ENCODE data around the gene BRWD1.

Gene BRWD1

DNA sequence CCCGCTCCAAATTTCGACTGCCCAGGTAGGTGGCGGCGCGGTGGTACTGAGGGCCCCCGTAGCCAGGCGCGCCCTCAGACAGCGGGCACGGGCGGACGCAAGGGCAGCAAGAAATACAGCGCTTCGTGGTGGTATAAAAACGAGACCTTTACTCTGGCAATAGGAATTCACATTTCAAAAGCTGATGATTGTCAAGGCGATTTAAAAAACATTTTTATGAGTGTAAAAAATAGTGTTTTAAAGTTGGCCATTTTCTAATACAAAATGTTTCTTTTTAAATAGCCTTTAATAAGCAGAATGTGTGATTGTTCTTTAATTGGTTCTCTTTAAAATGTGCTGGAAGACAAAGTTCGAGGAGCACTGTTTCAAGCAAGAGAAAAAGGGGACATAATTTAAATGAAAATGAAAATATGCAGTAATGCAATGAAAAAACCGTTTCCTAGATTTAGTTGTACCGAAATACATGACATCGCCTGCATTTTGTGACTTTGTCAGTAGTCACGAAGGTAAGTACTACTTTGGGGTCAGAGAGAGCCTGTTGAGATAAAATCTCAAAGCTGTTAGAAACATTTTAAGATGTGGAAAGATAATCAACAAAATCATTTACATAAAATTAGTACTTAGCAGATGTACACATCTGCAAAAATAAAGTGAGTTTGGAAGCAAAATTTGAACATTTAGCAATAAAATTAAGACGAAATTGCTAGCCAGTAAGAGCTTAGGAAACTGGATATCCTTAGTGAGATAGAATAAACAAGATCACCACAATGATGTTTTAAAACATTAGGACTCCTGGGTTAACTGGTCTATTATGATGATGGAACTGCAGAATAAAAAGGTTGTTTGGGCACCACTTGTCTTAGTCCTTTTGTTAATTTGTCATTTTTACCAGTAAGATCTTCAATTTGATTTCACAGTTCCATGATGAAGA, 129.1 kb downstream of the BRWD1 start:
- H3K9ac ChIP-seq (ENCODE audit: low read length): peak overlapping the region; percentile 79
- no peaks in the 10 kb centered on the region for H3K36me3 ChIP-seq (ENCODE audit: control insufficient read depth, insufficient read depth, low read length)
- H3K9me3 ChIP-seq (ENCODE audit: control insufficient read depth, low read length): no peaks in the 10 kb centered on the region
- H3K4me3 ChIP-seq (ENCODE audit: low read length): peak overlapping the region; percentile 64
- peaks cover 4% of the 10 kb centered on the region for H3K4me1 ChIP-seq (ENCODE audit: control insufficient read depth, insufficient read depth, low read length)
- H3K27me3 ChIP-seq (ENCODE audit: control insufficient read depth, insufficient read depth, low read length): no peaks in the 10 kb centered on the region

DNA sequence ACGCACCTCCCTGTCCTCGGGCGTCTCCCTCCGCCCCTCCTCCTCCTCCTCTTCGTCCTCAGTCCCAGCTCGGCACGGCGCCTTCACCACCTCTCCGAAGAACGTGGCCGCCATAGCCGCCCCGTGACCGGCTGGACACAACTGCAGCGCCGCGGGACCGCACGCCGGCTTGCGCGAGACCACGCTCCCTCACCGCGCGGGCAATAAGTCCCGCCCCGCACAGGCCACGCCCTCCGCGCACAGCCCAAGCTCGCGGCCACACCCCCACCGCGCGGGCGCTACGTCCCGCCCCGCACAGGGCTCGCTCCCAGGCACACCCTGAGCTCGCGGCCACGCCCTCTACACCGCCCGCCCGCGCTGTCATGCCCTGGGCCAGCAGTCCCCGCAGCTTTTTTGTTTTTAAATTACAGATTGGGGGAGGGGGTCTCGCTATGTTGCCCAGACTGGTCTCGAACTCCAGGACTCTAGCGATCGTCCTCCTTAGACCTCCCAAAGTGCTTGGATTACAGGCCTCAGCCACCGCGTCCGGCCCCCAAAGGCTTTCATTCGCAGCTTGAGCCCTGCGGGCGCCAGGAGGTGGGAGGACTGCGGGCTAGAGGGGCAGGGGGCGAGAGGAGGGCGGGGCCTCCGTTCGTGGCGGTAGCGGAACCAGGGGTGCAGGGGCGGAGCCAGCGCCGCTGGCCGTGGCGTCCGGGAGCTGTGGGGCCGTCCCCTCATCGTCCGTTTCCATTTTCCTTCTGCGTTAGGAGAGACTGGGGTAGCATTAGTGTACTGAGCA, 130.0 kb downstream of the BRWD1 start, which contains the start of gene PSMG1:
TSS of gene PSMG1 (minus strand) at position 180 of the 778 bp plus-strand sequence. CDS start at position 114, 66 bp downstream.
- Histone ChIP-seq H3K9me3 (ENCODE audit: control insufficient read depth, low read length) (no peaks in the 10 kb centered on the region), H3K27me3 (ENCODE audit: control insufficient read depth, insufficient read depth, low read length) (no peaks in the 10 kb centered on the region), H3K4me1 (ENCODE audit: control insufficient read depth, insufficient read depth, low read length) (peaks cover 4% of the 10 kb centered on the region), H3K9ac (ENCODE audit: low read length) (peak within 1 kb of the TSS; percentile 79), H3K36me3 (ENCODE audit: control insufficient read depth, insufficient read depth, low read length) (no peaks in the 10 kb centered on the region), H3K4me3 (ENCODE audit: low read length) (peak within 1 kb of the TSS; percentile 64)

DNA sequence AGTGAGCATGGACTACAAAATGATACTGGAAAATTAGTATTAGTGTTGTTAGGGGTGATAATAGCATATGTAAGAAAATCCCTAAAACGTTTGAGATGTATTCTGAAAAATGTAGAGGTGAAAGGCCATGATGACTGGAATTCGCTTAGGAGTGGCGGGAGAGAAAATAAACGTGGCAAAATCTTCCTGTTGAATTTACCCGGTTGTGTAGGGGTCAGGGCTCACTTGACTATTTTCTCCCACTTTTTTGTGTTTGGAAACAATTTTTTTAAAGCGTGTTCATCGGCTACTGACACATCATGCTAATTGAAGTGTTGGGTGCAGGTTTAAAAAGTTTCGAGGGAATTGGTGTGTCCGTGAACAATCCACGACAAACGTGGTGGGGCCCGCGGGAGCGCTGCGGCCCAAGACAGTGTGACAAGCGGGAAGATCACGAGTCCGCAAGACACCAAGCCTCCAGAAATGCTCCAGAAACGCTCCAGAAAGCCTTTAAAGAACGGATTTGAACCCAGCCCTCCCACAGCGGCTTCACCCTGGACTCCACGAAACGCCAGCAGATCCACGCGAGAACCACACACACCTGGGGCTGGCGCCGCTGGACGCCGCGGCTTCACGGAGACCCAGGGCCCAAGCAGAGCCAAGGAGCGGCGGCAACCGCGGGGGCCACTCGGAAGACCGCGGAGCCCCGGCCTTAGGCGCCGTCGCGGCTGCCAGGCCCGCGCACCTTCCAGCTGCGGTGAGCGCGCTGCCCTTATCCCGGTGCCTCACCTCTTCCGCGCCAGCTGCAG, 130.8 kb downstream of the BRWD1 start:
- Histone ChIP-seq H3K36me3 (ENCODE audit: control insufficient read depth, insufficient read depth, low read length) (no peaks in the 10 kb centered on the region), H3K9ac (ENCODE audit: low read length) (peak overlapping the region; percentile 79), H3K9me3 (ENCODE audit: control insufficient read depth, low read length) (no peaks in the 10 kb centered on the region), H3K4me3 (ENCODE audit: low read length) (peak overlapping the region; percentile 64), H3K4me1 (ENCODE audit: control insufficient read depth, insufficient read depth, low read length) (peaks cover 4% of the 10 kb centered on the region), H3K27me3 (ENCODE audit: control insufficient read depth, insufficient read depth, low read length) (no peaks in the 10 kb centered on the region)

DNA sequence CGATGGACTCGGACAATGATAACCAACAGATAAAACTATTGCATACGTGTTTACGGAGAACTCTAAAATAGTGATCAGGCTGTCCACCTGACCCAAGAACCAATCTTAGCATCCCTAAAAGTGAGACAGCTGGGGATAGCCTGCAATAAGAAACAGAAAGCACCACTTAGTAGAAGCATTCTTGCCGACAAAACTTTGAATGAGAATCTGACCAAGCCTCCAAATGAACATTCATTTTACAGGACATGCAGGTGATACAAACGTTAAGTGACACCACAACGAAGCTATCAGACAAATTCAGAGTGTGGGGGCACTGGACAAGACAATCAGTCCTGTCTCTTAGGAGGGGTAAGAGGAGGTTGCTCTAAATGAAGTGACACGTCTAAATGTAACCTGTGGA, 131.4 kb downstream of the BRWD1 start:
- Histone ChIP-seq H3K9me3 (ENCODE audit: control insufficient read depth, low read length) (no peaks in the 10 kb centered on the region), H3K9ac (ENCODE audit: low read length) (peak overlapping the region; percentile 79), H3K27me3 (ENCODE audit: control insufficient read depth, insufficient read depth, low read length) (no peaks in the 10 kb centered on the region), H3K4me3 (ENCODE audit: low read length) (peak overlapping the region; percentile 64), H3K4me1 (ENCODE audit: control insufficient read depth, insufficient read depth, low read length) (peaks cover 4% of the 10 kb centered on the region), H3K36me3 (ENCODE audit: control insufficient read depth, insufficient read depth, low read length) (no peaks in the 10 kb centered on the region)

DNA sequence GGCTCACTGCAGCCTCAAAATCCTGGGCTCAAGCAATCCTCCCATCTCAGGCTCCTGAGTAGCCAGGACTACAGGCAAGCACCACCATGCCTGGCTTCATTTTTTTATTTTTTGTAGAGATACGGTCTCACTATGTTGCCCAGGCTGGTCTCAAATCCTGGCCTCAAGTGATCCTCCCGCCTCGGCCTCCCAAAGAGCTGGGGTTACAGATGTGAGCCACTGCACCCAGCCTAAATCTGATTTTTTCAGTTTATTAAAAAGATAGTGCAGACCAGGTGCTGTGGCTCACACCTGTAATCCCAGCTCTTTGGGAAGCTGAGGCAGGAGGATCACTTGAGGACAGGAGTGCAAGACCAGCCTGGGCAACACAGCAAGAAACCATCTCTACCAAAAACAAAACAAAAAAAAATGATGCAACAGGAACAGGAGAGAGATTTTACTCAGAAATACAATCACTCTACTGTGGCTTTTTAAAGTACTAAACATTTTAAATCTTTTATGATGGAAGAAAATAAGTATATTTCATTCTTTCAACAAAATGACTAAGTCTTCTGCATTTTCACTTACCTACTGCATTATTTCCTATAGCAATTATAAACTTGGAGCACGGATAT, 132.1 kb downstream of the BRWD1 start:
- Histone ChIP-seq H3K9me3 (ENCODE audit: control insufficient read depth, low read length) (no peaks in the 10 kb centered on the region), H3K4me3 (ENCODE audit: low read length) (no peak overlapping the region), H3K36me3 (ENCODE audit: control insufficient read depth, insufficient read depth, low read length) (no peaks in the 10 kb centered on the region), H3K27me3 (ENCODE audit: control insufficient read depth, insufficient read depth, low read length) (no peaks in the 10 kb centered on the region), H3K4me1 (ENCODE audit: control insufficient read depth, insufficient read depth, low read length) (peaks cover 4% of the 10 kb centered on the region), H3K9ac (ENCODE audit: low read length) (no peak overlapping the region)

DNA sequence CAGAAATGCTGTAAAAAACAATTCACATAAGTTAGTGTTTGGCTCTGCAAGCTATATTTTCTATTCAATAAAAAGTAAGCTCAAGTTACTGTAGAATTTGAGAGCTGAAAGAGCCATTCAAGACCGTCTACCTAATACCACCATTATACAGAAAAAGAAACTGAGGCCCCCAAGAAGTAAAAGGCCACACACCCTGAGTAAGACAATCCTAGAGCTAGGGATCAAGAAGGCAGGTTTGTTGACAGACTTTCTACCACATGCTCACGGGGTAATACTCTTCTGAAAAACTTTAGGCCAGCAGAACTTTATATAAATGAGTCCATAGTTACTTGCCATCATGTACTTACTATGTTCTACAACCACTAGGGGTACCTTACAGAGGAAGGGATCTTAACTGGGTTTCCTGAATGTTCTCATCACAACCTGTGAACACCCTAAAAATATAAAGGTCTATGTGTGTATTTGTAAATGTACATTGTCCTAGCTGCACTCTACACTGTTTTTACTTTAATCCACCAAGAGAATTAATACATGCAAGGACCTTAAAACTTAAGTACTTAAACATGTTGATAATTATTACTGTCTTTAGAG, 132.9 kb downstream of the BRWD1 start:
- Histone ChIP-seq H3K36me3 (ENCODE audit: control insufficient read depth, insufficient read depth, low read length) (no peaks in the 10 kb centered on the region), H3K4me1 (ENCODE audit: control insufficient read depth, insufficient read depth, low read length) (peaks cover 4% of the 10 kb centered on the region), H3K9me3 (ENCODE audit: control insufficient read depth, low read length) (no peaks in the 10 kb centered on the region), H3K4me3 (ENCODE audit: low read length) (no peak overlapping the region), H3K27me3 (ENCODE audit: control insufficient read depth, insufficient read depth, low read length) (no peaks in the 10 kb centered on the region), H3K9ac (ENCODE audit: low read length) (no peak overlapping the region)

DNA sequence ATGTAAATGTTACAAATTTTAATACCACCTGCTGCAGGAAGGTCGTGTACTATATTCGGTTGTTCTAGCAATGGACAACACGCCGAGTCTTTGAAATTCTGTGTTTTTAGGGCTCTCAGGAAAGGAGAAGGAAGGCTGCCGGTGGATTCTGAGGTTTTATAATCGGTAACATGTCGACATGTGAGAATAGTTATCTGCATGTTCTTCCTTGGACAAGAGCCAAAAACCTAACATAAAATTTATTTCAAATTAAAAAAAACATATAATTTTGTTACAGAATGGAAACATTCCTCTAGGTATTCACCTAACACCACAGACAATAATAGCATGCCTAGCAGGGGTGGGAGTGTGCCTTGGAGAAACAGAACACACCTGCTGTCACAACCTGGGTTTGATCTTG, 135.0 kb downstream of the BRWD1 start:
- Histone ChIP-seq H3K36me3 (ENCODE audit: control insufficient read depth, insufficient read depth, low read length) (no peaks in the 10 kb centered on the region), H3K4me3 (ENCODE audit: low read length) (no peak overlapping the region), H3K4me1 (ENCODE audit: control insufficient read depth, insufficient read depth, low read length) (peaks cover 4% of the 10 kb centered on the region), H3K27me3 (ENCODE audit: control insufficient read depth, insufficient read depth, low read length) (no peaks in the 10 kb centered on the region), H3K9me3 (ENCODE audit: control insufficient read depth, low read length) (no peaks in the 10 kb centered on the region), H3K9ac (ENCODE audit: low read length) (no peak overlapping the region)

DNA sequence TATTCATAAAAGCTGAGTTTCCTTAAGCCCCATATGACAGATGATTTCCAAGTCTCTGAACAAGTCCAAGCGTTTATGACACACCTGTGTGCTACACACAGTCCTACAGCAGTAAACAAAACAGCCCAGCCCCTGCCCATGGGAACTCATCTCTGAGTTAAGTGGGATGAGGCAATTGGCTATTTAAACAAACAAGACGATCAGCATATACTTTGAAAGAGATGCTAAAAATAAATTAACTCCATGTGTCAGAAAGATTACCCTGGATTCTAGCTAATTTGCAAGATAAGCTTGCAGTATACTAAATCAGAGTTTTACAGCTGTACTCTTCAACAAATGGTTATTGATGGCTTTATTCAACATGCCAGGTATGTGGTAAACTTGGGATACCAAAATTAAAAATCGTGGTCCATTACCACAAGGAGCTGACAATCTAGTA, 137.1 kb downstream of the BRWD1 start:
- Histone ChIP-seq H3K4me3 (ENCODE audit: low read length) (no peak overlapping the region), H3K9me3 (ENCODE audit: control insufficient read depth, low read length) (no peaks in the 10 kb centered on the region), H3K27me3 (ENCODE audit: control insufficient read depth, insufficient read depth, low read length) (no peaks in the 10 kb centered on the region), H3K36me3 (ENCODE audit: control insufficient read depth, insufficient read depth, low read length) (no peaks in the 10 kb centered on the region), H3K4me1 (ENCODE audit: control insufficient read depth, insufficient read depth, low read length) (no peaks in the 10 kb centered on the region), H3K9ac (ENCODE audit: low read length) (no peak overlapping the region)

DNA sequence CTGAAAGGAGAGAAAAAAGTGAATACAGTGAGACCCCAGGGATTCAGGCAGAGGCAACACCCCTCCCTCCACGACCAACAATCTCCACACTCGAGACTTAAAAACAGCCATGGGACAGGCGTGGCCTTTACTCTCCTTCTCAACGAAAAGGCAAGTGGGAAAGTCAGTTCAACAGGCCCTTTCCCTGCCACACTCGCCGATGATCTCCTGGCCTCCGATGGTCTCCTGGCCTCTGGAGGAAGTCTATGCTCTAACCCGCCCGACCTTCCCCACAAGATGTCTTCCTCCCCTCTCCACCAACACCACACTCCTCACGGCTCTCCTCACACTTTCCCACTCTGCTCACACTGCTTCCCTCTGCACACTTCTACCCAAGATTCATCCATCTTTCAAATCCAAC, 137.8 kb downstream of the BRWD1 start:
- H3K9ac ChIP-seq (ENCODE audit: low read length): no peak overlapping the region
- H3K4me1 ChIP-seq (ENCODE audit: control insufficient read depth, insufficient read depth, low read length): no peaks in the 10 kb centered on the region
- H3K36me3 ChIP-seq (ENCODE audit: control insufficient read depth, insufficient read depth, low read length): no peaks in the 10 kb centered on the region
- no peak overlapping the region for H3K4me3 ChIP-seq (ENCODE audit: low read length)
- H3K27me3 ChIP-seq (ENCODE audit: control insufficient read depth, insufficient read depth, low read length): no peaks in the 10 kb centered on the region
- H3K9me3 ChIP-seq (ENCODE audit: control insufficient read depth, low read length): no peaks in the 10 kb centered on the region

DNA sequence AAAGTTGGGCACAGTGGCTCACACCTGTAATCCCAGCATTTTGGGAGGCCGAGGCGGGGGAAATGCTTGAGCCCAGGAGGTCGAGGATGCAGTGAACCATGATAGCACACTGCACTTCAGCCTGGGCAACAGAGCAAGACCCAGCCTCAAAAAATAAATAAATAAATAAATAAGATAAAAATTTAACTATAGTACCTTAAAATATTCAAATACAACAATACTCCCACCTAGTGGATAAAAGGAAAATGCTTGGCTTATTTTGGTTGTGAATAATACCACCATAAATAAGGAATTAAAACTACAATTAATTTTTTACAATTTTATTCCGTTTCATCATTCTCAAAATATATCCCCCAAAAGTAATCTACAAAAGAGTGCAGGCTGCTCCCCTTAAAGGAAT, 138.3 kb downstream of the BRWD1 start:
- Histone ChIP-seq H3K9ac (ENCODE audit: low read length) (no peak overlapping the region), H3K36me3 (ENCODE audit: control insufficient read depth, insufficient read depth, low read length) (no peaks in the 10 kb centered on the region), H3K9me3 (ENCODE audit: control insufficient read depth, low read length) (no peaks in the 10 kb centered on the region), H3K4me3 (ENCODE audit: low read length) (no peak overlapping the region), H3K4me1 (ENCODE audit: control insufficient read depth, insufficient read depth, low read length) (no peaks in the 10 kb centered on the region), H3K27me3 (ENCODE audit: control insufficient read depth, insufficient read depth, low read length) (no peaks in the 10 kb centered on the region)

All from mucosa of stomach (tissue), 1 donor.